ENCODE results near the gene MOB3C.
A peak's percentile ranks its signal among the peaks of the same experiment; 100 is the strongest.
"Not testable (repeated sequence)": the region's sequence is repeated elsewhere in the genome, so short reads cannot be mapped to it uniquely, and the experiment has no call there.

Gene MOB3C

GRCh38 chr1:46616277-46617107 lies at the start of gene MOB3C:
TSS of gene MOB3C (minus strand) at chr1:46616811. CDS start at chr1:46613321, 3,490 bp downstream.
- peak; percentile 34 to 63 for DNase-seq

DNA sequence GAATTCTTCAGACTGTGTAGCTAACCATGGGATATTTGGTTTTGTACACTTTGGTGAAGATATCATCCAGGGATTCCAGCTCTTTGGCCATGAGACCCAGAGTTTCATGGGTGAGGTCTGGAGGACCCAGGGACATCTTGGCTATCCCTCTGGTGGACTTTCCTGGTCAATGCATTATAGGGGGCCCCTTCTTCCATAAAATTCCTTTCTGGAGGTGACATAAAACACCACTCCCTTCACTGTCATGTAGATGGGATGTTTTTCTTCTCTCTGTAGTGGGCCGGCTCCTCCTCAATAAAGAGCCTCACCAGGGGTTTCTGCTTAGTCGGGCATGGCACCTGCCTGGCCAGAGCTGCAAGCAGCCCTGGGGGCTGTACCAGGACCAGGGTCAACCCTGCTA lies 49.4 kb upstream of the MOB3C start:
- DNase-seq: no peak

DNA sequence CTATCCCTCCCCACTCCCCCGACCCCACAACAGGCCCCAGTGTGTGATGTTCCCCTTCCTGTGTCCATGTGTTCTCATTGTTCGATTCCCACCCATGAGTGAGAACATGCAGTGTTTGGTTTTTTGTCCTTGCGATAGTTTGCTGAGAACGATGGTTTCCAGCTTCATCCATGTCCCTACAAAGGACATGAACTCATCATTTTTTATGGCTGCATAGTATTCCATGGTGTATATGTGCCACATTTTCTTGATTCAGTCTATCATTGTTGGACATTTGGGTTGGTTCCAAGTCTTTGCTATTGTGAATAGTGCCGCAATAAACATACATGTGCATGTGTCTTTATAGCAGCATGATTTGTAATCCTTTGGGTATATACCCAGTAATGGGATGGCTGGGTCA lies 46.3 kb upstream of the MOB3C start:
- DNase-seq: not testable (repeated sequence)

DNA sequence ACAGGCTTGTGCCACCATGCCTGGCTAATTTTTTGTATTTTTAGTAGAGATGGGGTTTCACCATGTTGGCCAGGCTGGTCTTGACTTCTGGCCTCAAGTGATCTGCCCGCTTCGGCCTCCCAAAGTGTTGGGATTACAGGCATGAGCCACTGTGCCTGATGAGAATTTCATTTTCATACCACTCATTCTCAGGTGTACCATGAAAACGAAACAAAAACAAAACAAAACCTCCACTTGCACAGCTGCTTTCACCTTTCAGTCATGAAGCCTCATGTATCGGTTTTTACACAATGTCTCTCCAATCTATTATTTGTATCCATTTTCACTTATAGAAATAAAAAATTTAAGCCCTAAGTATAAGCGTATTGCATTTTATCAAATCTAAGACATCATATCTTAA lies 43.5 kb upstream of the MOB3C start:
- DNase-seq: not testable (repeated sequence)

- DNase-seq: no peak
Observed at GRCh38 chr1:46659307-46659870, 42.8 kb upstream of the MOB3C start.

- no peak for DNase-seq
Observed at GRCh38 chr1:46657775-46658174, 41.2 kb upstream of the MOB3C start.

GRCh38 chr1:46656643-46657042 lies 40.0 kb upstream of the MOB3C start:
- DNase-seq: no peak

DNA sequence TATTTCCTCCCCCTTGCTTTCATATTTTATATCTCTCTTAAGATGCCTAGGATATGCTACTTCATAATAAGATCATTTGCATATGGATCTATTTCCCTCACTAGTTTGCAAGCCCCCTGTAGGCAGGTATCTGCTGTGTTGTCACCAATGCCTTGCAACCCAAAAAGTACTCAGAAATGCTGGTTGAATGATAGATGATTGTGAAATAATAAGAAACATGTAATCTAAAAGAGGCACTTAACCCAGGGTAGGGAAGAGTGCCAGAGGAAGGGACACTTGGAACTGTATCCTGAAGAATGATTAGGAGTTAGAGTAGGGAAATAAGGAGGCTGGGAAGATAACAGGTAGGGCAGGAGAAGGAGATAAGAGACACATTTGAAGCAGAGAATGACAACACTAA lies 39.2 kb upstream of the MOB3C start:
- DNase-seq: no peak

- DNase-seq: not testable (repeated sequence)
Observed at GRCh38 chr1:46654698-46655097, 38.1 kb upstream of the MOB3C start.

DNA sequence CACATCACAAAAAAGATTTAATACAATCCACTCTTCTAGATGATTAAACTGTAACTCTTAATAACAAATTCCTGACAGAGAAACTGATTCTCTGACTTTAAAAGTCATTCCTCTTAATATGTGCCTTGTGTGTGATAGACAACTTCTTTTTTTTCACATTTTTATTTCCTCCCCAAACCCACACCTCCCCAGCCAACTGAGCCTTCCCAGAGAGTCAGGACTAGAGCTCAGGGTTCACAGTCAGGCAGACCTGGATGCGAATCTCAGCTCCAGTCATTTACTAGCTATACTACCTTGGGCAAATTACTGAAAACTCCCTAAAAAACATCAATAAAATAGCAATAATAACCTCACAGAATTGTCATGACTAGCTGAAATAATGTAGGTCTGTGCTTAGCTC lies 37.4 kb upstream of the MOB3C start:
- no peak for DNase-seq

- no peak for DNase-seq
Observed at GRCh38 chr1:46653405-46653958, 36.9 kb upstream of the MOB3C start.

GRCh38 chr1:46652321-46653100 lies 35.9 kb upstream of the MOB3C start:
- no peak for DNase-seq

DNA sequence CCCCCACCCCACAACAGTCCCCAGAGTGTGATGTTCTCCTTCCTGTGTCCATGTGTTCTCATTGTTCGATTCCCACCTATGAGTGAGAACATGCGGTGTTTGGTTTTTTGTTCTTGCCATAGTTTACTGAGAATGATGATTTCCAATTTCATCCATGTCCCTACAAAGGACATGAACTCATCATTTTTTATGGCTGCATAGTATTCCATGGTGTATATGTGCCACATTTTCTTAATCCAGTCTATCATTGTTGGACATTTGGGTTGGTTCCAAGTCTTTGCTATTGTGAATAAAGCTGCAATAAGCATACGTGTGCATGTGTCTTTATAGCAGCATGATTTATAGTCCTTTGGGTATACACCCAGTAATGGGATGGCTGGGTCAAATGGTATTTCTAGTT lies 34.5 kb upstream of the MOB3C start:
- not testable (repeated sequence) for DNase-seq

DNA sequence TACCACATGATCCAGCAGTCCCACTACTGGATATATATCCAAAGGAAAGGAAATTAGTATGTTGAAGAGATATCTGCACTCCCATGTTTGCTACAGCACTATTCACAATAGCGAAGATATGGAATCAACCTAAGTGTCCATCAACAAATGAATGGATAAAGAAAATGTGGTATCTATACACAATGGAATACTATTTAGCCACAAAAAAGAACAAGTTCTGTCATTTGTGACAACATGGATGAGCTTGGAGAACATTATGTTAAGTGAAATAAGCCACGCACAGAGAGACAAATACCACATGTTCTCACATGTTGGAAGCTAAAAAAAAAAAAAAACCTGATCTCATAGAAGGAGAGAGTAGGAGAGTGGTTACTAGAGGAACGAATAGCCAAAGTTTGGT lies 33.9 kb upstream of the MOB3C start:
- no peak for DNase-seq

- DNase-seq: no peak
Observed at GRCh38 chr1:46649764-46650163, 33.2 kb upstream of the MOB3C start.

DNA sequence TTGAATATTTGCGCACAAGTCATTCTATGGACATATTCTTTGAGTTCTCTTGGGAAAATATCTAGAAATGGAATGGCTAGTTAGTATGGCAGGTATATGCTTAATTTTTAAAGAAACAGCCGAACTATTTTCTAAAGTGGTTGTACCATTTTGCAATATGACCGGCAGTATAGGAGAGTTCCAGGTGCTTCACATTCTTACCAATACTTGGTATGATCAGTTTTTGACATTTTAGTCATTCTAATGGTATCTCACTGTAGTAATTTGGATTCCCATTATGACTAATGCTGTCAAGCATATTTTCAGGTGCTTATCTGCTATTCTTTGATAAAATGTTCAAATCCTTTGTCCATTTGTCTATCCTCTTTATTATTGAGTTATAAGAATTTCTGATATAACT lies 31.0 kb upstream of the MOB3C start:
- DNase-seq: no peak

- DNase-seq: no peak
Observed at GRCh38 chr1:46646844-46647243, 30.2 kb upstream of the MOB3C start.

DNA sequence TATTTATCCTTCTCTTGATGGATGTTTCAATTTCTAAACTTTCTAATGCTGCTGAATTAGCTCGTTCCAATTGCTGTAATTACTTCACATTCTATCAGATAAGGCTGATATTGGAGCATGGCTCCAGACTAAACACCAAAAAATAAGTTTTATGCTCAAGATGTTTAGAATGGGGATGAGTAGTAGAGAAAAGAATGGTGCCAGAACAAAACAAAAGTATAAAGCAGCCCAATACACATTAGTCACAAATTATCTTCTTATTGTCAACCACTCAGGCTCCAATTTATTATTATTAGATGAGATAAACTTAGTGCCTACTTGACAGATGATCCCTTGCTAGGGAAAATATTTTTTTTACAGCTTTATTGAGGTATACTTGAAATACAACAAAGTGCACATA lies 29.7 kb upstream of the MOB3C start:
- DNase-seq: no peak

DNA sequence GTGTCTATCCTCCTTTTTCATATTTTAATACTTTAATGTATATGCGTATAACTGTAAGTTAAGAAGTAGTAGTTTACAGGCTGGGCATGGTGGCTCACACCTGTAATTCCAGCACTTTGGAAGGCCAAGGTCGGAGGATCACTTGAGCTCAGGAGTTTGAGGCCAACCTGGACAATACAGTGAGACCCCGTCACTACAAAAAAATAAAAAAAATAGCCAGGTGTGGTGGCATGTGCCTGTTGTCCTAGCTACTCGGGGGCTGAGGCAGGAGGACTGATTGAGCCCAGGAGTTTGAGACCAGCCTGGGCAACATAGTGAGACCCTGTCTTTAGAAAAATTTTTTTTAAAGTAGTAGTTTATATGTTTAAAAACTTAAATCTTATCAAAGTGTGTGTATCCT lies 29.2 kb upstream of the MOB3C start:
- DNase-seq: no peak

DNA sequence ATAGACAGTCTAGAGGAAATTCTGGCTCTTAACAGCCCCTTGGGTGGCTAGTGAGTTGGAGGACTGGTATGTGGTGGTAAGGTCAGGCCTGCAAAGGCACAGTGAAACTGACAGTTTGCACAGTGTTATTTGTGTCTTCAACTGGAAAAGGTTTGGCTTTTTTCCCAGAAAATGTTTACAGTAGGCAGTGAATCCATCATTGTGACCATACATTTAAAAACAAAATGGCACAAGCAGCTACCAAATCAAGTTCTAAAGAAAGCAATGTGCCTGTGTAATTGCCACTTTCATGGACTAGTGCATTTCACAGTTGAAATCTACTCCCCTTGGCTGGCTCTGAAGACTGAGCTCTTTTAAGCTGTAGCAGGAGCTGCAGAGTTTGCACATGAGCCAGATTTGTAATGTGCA lies 26.8 kb upstream of the MOB3C start:
- no peak for DNase-seq

DNA sequence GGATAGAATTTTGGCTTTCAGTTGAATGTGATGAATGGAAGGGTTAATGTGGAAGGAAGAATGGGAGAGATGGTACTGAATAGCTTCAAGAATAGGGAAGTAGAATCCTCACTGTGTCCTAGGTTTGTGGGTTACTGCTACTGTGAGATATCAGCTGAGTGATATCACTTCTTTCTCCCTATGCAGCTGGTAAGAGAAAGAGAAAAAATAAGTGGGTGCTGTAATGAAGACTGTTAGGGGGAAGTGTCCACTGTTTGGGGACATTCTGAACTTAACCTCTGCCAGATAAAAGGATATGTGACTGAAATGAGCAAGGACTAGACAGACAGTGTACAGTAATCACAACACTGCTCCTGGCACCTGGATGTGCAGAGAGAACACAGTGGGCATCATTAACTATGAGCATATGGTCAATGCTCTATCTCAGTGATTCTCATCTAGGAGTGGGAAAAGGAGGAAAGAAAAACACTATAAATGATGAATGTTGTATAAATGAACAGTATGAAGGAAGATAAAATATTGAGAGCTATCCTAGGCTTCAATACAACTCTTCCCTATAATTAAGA lies 25.6 kb upstream of the MOB3C start:
- DNase-seq: no peak

DNA sequence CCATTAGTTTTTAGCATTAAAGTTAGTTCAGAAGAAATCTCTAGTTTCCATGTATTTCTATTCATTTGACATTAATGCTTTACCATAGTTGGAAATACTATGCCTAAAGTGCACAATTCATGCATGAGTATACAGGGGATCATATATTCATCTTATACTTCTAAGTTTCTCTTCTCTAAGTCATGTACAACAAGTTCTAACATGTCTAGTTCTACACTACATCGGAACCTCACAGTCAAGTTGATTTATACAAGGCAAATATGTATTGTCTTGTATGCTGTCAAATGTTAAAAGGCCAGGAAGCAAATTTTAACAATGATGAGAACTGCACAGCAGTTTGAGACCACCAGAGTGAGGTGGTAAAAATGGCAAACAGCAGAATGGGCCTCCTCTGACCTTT lies 22.9 kb upstream of the MOB3C start:
- DNase-seq: no peak

DNA sequence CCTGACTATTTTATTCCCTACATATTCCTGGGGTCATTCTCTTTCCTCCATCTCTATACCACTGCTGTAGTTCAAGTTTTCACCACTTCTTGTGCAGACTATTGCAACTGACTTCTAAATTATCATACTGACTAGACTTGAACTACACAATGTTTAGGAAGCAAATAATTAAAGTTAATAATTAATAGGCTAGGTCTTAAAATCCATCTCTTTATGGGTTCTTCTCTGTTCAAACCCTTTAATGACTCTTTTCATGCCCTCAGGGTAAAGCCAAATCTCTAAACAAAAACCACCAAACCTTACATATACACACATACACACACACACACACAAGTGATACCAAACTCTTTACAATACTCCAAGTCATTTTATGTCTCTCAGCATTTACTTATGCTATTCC lies 22.3 kb upstream of the MOB3C start:
- no peak for DNase-seq

Data from SW 1271 (cell line).